Epithelial cell of proximal tubule (primary cell): ENCODE results near the gene GPLD1. TPM values are rescaled to one million over a fixed set of nuclear protein-coding genes. Genes with fewer than 3 reads are reported as not detected.

Source experiments
- DNase-seq: peaks from one replicate; pipeline ENCODE4 v3.0.0-alpha.2; 2011; ENCODE audit warnings: low read depth
- H3K4me3 ChIP-seq: 2 replicates; pipeline ENCODE4 v1.5.1; 2011; ENCODE audit warnings: low read depth, mild to moderate bottlenecking, low read length
- total RNA-seq: library from RNA; depleted of rRNA; stranded (reverse); fragments of >200 nt; gene quantifications from 2 replicates; pipeline ENCODE4 v1.2.3, GENCODE V29; 2015
- TF ChIP-seq, protein P1 (sequence below): conservative IDR thresholded peaks from 2 replicates; pipeline ENCODE4 v1.5.1; 2012; ENCODE audit warnings: low read depth, mild to moderate bottlenecking, low read length

GPLD1 gene
- total RNA-seq, 1 donor from 2014 or later, result 0.75 TPM

DNA sequence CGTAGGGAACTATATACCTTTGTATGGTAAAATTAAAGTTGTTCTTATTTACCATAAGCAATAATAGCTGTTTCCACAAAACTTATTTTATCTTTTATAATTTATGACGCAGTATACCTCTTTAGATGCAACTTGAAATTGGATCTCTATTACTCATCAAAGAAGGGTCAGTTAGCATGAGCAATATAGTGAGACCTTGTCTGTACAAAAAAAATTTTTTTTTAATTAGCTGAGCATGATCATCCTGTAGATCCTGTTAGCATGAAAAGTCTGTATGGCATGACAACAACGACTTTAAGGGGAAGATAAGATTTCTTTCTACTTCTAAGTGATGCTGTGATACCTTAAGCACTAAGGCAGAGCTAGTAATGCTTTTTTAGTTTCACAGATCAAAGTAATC, 11.3 kb upstream of the GPLD1 start:
- no peak for DNase-seq
- TF ChIP-seq, protein P1, sequence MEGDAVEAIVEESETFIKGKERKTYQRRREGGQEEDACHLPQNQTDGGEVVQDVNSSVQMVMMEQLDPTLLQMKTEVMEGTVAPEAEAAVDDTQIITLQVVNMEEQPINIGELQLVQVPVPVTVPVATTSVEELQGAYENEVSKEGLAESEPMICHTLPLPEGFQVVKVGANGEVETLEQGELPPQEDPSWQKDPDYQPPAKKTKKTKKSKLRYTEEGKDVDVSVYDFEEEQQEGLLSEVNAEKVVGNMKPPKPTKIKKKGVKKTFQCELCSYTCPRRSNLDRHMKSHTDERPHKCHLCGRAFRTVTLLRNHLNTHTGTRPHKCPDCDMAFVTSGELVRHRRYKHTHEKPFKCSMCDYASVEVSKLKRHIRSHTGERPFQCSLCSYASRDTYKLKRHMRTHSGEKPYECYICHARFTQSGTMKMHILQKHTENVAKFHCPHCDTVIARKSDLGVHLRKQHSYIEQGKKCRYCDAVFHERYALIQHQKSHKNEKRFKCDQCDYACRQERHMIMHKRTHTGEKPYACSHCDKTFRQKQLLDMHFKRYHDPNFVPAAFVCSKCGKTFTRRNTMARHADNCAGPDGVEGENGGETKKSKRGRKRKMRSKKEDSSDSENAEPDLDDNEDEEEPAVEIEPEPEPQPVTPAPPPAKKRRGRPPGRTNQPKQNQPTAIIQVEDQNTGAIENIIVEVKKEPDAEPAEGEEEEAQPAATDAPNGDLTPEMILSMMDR, result no peak
- H3K4me3 ChIP-seq, result no peak overlapping the region

DNA sequence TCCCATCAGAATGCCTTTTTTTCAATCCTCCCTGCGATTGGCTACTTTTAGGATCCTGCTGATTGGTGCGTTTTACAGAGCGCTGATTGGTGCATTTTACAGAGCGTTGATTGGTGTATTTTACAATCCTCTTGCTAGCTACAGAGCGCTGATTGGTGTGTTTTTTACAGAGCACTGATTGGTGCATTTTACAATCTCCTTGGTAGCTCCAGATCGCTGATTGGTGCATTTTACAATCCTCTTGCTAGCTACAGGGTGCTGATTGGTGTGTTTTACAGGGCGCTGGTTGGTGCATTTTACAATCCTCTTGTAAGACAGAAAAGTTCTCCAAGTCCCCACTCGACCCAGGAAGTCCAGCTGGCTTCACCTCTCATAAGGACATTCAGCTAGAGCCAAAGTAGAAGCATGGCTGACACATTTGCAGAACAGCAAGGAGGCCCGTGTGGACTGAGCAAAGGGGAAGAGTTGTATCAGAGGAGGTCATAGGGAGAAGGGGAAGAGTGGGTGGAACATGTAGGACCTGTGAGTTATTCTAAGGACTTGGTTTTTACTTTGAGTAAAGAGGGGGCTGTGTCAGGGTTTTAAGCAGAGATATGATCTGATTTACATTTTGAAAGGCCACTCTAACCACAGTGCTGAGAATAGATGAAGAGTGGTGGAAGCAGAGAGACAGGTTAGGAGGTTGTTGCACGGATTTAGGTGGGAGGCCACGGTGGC, 8.0 kb upstream of the GPLD1 start:
- TF ChIP-seq, protein P1, result no peak
- no peak for DNase-seq
- no peak overlapping the region for H3K4me3 ChIP-seq

DNA sequence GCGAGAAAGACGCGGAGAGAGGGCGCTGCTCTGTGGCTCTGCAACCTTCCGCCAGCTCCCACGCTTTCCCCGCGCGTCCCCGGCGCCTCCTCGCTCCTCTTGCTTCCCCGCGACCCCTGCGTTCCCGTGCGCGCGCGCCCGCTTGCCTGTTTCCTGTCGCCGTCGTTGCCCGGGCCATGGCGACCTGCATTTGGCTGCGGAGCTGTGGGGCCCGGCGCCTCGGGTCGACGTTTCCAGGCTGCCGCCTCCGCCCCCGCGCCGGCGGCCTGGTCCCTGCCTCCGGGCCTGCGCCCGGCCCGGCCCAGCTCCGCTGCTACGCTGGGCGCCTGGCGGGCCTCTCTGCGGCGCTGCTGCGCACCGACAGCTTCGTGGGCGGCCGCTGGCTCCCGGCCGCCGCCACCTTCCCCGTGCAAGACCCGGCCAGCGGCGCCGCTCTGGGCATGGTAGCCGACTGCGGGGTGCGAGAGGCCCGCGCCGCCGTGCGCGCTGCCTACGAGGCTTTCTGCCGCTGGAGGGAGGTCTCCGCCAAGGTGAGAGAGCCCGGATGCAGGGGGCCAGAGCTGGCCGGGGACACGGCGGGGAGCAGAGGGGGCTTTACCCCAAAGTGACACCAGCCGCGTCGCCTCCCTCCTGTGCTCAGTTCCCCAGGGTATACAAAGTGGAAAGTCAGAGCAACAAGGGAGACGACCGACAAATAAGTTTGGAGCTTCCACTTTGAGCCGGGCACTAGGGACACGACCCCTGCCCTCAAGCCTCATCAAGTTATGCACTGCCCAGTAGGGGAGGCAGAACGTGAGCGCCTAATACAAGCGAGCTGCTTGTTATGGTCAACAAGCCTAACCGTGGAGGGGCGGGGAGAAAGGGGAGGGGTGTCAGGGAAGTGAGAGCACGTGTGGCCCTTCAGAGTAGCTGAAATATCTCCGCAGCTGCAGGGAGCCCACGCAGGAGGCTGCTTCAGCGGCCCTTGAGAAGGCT, 5.7 kb upstream of the GPLD1 start, which contains the start of gene ALDH5A1:
ALDH5A1 (plus strand) TSS at position 149 of the 975 bp plus-strand sequence; CDS start at position 177, 28 bp downstream.
- DNase-seq, result no peak
- H3K4me3 ChIP-seq, result peak within 1 kb of the TSS; percentile 63
- TF ChIP-seq, protein P1, result peak; percentile 17

DNA sequence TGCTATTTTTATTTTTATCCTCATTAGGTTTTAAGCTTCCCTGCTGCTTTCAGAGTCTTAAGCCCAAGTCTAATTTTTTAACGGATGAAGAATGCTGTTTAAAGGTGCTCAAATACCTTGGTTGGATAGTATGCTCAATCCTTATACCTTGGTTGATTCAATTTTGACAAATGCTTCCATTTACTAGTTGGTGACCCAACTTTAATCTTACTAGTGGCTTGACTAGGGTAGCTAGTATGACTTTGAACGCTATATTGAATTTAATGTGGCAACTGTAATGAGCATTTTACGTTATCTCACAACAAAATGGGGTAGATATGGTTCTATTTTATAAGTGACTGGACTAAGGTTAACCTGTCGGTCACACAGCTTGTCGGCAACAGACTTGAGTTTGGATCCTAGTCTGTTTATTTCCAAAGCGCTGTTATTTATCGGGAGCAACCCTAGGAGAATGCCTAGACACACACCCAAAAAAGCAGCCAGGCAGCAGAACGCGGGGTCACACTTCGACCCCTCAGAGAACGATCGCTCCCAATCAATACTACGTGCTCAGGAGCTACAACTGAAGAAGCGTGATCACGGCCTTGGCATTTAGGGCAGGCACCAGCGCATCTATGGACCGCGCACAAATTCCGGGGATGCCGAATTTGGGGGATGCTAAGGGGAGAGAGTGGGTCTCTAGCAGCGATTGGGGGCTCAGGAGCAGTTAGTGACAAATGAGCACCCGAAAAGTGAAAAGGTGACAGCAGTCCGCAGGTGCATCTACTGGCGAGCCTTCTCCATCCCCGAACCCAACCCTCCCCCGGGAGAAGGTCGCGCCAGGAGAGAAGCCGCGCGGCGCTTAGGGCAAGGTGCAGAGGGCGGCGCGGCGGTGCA, 4.8 kb upstream of the GPLD1 start:
- H3K4me3 ChIP-seq, result peak overlapping the region; percentile 63
- TF ChIP-seq, protein P1, result no peak
- no peak for DNase-seq

DNA sequence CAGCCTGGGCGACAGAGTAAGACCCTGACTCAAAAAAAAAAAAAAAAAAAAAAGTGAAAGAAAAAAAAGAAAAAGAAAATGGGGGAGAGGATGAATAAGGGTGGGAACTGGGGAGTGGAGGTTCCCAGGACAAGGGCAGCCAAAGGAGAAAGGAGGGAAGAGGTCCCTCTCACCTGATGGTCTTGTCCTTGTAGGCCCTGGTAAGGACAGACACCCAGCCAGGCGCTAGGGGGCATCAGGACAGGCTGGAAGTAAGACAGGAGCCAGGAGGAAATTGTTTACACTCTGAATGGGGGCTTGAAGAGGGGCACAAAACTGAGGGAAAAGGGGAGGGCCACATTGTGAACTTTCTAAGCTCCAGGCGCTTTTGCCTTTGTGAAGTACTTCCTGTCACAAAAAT, 3.1 kb upstream of the GPLD1 start:
- TF ChIP-seq, protein P1, result peak; percentile 47
- no peak for DNase-seq
- H3K4me3 ChIP-seq, result no peak overlapping the region

DNA sequence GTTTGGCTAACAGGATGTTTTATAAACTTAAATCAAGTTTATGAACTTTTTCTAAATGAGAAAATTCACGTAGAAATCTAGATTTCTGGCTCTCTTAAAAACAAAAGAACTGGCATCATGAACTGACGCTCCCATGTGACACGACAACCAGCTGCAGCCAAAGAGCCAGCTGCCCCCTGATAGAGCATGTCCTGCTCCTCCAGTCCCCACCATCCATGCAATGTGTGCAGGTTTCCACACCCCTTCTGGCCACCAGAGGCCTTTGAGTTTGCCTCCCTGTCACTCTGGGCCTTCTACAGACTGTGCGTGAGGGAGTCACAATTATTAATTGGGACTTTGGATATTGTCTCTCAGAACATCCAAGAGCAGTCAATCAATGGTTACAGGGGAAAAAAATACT, 1.6 kb upstream of the GPLD1 start:
- no peak for DNase-seq
- H3K4me3 ChIP-seq, result no peak overlapping the region
- TF ChIP-seq, protein P1, result no peak
